Measurements from ENCODE around the gene PCDH15. TPM values are rescaled to one million over a fixed set of nuclear protein-coding genes. Genes with fewer than 3 reads are reported as not detected.

PCDH15 gene
- total RNA-seq, 4 donors from 2014 or later = 0.70 to 2.3 TPM; not detected in 2

DNA sequence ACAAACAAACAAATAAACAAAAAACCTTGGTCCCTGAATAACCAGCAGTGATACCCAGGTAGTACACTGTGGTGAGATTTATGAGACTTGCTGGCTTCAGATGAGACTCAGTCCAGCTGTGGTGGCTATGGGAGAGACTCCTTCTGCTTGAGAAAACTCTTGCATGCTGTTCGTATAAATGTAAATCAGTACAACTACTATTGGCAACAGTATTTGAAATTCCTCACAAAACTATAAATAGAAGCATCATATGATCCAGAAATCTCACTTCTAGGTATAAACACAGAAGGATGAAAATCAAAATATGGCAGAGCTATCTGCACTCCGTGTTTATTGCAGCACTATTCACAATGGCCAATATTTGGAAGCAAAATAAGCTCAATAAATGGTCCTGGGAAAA is 692.1 kb downstream of the PCDH15 start:
- TF ChIP-seq, protein P1, sequence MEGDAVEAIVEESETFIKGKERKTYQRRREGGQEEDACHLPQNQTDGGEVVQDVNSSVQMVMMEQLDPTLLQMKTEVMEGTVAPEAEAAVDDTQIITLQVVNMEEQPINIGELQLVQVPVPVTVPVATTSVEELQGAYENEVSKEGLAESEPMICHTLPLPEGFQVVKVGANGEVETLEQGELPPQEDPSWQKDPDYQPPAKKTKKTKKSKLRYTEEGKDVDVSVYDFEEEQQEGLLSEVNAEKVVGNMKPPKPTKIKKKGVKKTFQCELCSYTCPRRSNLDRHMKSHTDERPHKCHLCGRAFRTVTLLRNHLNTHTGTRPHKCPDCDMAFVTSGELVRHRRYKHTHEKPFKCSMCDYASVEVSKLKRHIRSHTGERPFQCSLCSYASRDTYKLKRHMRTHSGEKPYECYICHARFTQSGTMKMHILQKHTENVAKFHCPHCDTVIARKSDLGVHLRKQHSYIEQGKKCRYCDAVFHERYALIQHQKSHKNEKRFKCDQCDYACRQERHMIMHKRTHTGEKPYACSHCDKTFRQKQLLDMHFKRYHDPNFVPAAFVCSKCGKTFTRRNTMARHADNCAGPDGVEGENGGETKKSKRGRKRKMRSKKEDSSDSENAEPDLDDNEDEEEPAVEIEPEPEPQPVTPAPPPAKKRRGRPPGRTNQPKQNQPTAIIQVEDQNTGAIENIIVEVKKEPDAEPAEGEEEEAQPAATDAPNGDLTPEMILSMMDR (IDR thresholded peaks at IDR 0.05) = no peak
- no peak for TF ChIP-seq POLR2A (IDR thresholded peaks at IDR 0.05)
- H3K4me3 ChIP-seq = no peak overlapping the region
- H3K36me3 ChIP-seq = no peaks in the 10 kb centered on the region
- DNase-seq = no peak
- H3K9me3 ChIP-seq = no peaks in the 10 kb centered on the region
- intact Hi-C loops (cut with DNase I; ENCODE audit: low total_unique reads) = no loop called here
- no peaks in the 10 kb centered on the region for H3K4me1 ChIP-seq
- H3K27me3 ChIP-seq = no peaks in the 10 kb centered on the region
- no peak overlapping the region for H3K27ac ChIP-seq

- no peak for DNase-seq
- no peaks in the 10 kb centered on the region for H3K4me1 ChIP-seq
- TF ChIP-seq, protein P1 (IDR thresholded peaks at IDR 0.05) = no peak
- TF ChIP-seq POLR2A (IDR thresholded peaks at IDR 0.05) = no peak
- no peaks in the 10 kb centered on the region for H3K27me3 ChIP-seq
- intact Hi-C loops (cut with DNase I; ENCODE audit: low total_unique reads) = no loop called here
- no peaks in the 10 kb centered on the region for H3K36me3 ChIP-seq
- no peak overlapping the region for H3K4me3 ChIP-seq
- no peak overlapping the region for H3K27ac ChIP-seq
- no peaks in the 10 kb centered on the region for H3K9me3 ChIP-seq
These were observed 704.1 kb downstream of the PCDH15 start for GRCh38 chr10:54096892-54097291.

GRCh38 chr10:54094321-54094720 is 706.7 kb downstream of the PCDH15 start:
- intact Hi-C loops (cut with DNase I; ENCODE audit: low total_unique reads) = no loop called here
- TF ChIP-seq POLR2A (IDR thresholded peaks at IDR 0.05) = no peak
- TF ChIP-seq, protein P1 (IDR thresholded peaks at IDR 0.05) = no peak
- no peak for DNase-seq

GRCh38 chr10:54091237-54091636 is 709.8 kb downstream of the PCDH15 start:
- no peak overlapping the region for H3K4me3 ChIP-seq
- no peak overlapping the region for H3K27ac ChIP-seq
- intact Hi-C loops (cut with DNase I; ENCODE audit: low total_unique reads) = no loop called here
- TF ChIP-seq, protein P1 (IDR thresholded peaks at IDR 0.05) = no peak
- no peak for TF ChIP-seq POLR2A (IDR thresholded peaks at IDR 0.05)
- no peaks in the 10 kb centered on the region for H3K27me3 ChIP-seq
- DNase-seq = no peak
- no peaks in the 10 kb centered on the region for H3K9me3 ChIP-seq
- H3K36me3 ChIP-seq = no peaks in the 10 kb centered on the region
- no peaks in the 10 kb centered on the region for H3K4me1 ChIP-seq

More at GRCh38 chr10:54094321-54094720, 706.7 kb downstream of the PCDH15 start:
- Histone ChIP-seq H3K36me3 (no peaks in the 10 kb centered on the region), H3K27ac (no peak overlapping the region), H3K4me3 (no peak overlapping the region), H3K9me3 (no peaks in the 10 kb centered on the region), H3K4me1 (no peaks in the 10 kb centered on the region), H3K27me3 (no peaks in the 10 kb centered on the region)

GRCh38 chr10:54081950-54082349 is 719.1 kb downstream of the PCDH15 start:
- Histone ChIP-seq H3K4me1 (no peaks in the 10 kb centered on the region), H3K9me3 (no peaks in the 10 kb centered on the region), H3K4me3 (no peak overlapping the region), H3K36me3 (no peaks in the 10 kb centered on the region), H3K27ac (no peak overlapping the region), H3K27me3 (no peaks in the 10 kb centered on the region)
- TF ChIP-seq, protein P1 (IDR thresholded peaks at IDR 0.05) = no peak
- intact Hi-C loops (cut with DNase I; ENCODE audit: low total_unique reads) = no loop called here
- no peak for DNase-seq
